Colonic mucosa (tissue), 4 donors: Measurements from ENCODE around the gene ADA. TPM values are rescaled to one million over a fixed set of nuclear protein-coding genes. Genes with fewer than 3 reads are reported as not detected.
"Not testable (repeated sequence)": the region's sequence is repeated elsewhere in the genome, so short reads cannot be mapped to it uniquely, and the experiment has no call there.

Source experiments
- DNase-seq: peaks from one replicate; pipeline ENCODE4 v3.0.0-alpha.2; 2020
- H3K27ac ChIP-seq: fragments of 200-600 bp; one replicate; pipeline ENCODE4 v1.8.0; 2021
- H3K27me3 ChIP-seq: fragments of 200-600 bp; one replicate; pipeline ENCODE4 v1.8.0; 2021
- H3K36me3 ChIP-seq: fragments of 200-600 bp; one replicate; pipeline ENCODE4 v1.8.0; 2021
- H3K4me1 ChIP-seq: fragments of 200-600 bp; one replicate; pipeline ENCODE4 v1.8.0; 2021; ENCODE audit warnings: mild to moderate bottlenecking
- H3K4me3 ChIP-seq: fragments of 200-600 bp; one replicate; pipeline ENCODE4 v1.8.0; 2021
- H3K9ac ChIP-seq, 2 donors: one replicate each; pipeline ENCODE4 v1.7.0; 2013; ENCODE audit warnings: control low read depth in 2 of 2, low read depth in 2 of 2, low read length in 2 of 2
- H3K9me3 ChIP-seq: fragments of 200-600 bp; one replicate; pipeline ENCODE4 v1.8.0; 2021
- CTCF ChIP-seq: fragments of 200-600 bp; IDR thresholded peaks from one replicate; pipeline ENCODE4 v1.8.0; 2022; ENCODE audit warnings: antibody characterized with exemption, mild to moderate bottlenecking
- intact Hi-C: fragments of 100-400 bp; cut with DNase I; formaldehyde crosslinking; loops from one replicate; pipeline ENCODE4 v1.14.1; 2022
- total RNA-seq, 2 donors: library from RNA; stranded (reverse); fragmentation: NEBNext Ultra II Directional in 1 of 2; extraction: Animal tissue kit (Norgen Biotek cat#: 25700) in 1 of 2; gene quantifications; one replicate each; pipeline ENCODE4 v1.2.1, GENCODE V29; 2021
- donor health status: healthy.
- donor health status: DM: no; HTN: no; CAD: no.
- donor health status: DM: no; HTN: no; CAD: no.

ADA gene
- total RNA-seq, 2 donors from 2014 or later = 2.4 to 4.5 TPM

GRCh38 chr20:44658810-44659209 is 7.3 kb upstream of the ADA start:
- H3K9ac ChIP-seq = no peak overlapping the region
- H3K9me3 ChIP-seq = no peaks in the 10 kb centered on the region
- no peak for TF ChIP-seq CTCF
- no peaks in the 10 kb centered on the region for H3K36me3 ChIP-seq
- no peak for DNase-seq
- no peak overlapping the region for H3K4me3 ChIP-seq
- H3K27ac ChIP-seq = no peak overlapping the region
- H3K27me3 ChIP-seq = no peaks in the 10 kb centered on the region
- no peaks in the 10 kb centered on the region for H3K4me1 ChIP-seq
- intact Hi-C loops = no loop called here

GRCh38 chr20:44657875-44658274 is 6.4 kb upstream of the ADA start:
- no peak for TF ChIP-seq CTCF
- Histone ChIP-seq H3K27me3 (no peaks in the 10 kb centered on the region), H3K4me1 (no peaks in the 10 kb centered on the region), H3K9me3 (no peaks in the 10 kb centered on the region), H3K36me3 (no peaks in the 10 kb centered on the region), H3K4me3 (no peak overlapping the region), H3K27ac (no peak overlapping the region), H3K9ac (no peak overlapping the region)
- intact Hi-C loops = no loop called here
- no peak for DNase-seq

- Histone ChIP-seq H3K4me1 (no peaks in the 10 kb centered on the region), H3K9me3 (no peaks in the 10 kb centered on the region), H3K27ac (no peak overlapping the region), H3K9ac (no peak overlapping the region), H3K36me3 (no peaks in the 10 kb centered on the region), H3K27me3 (no peaks in the 10 kb centered on the region), H3K4me3 (no peak overlapping the region)
- intact Hi-C loops = no loop called here
- no peak for DNase-seq
- TF ChIP-seq CTCF = no peak
Measured at GRCh38 chr20:44656448-44656847, 4.9 kb upstream of the ADA start.

- H3K27ac ChIP-seq, H3K9me3 ChIP-seq, H3K36me3 ChIP-seq, H3K4me1 ChIP-seq, DNase-seq, H3K4me3 ChIP-seq, intact Hi-C loops, H3K9ac ChIP-seq, H3K27me3 ChIP-seq: not testable (repeated sequence)
Measured at GRCh38 chr20:44654210-44654609, 2.7 kb upstream of the ADA start.

GRCh38 chr20:44653546-44653945 is 2.0 kb upstream of the ADA start:
- intact Hi-C loops = no loop called here
- H3K27me3 ChIP-seq = no peaks in the 10 kb centered on the region
- H3K27ac ChIP-seq = no peak overlapping the region
- no peak for TF ChIP-seq CTCF
- peaks cover 4% of the 10 kb centered on the region for H3K4me1 ChIP-seq
- no peak overlapping the region for H3K4me3 ChIP-seq
- H3K9ac ChIP-seq = no peak overlapping the region
- no peaks in the 10 kb centered on the region for H3K36me3 ChIP-seq
- DNase-seq = no peak
- no peaks in the 10 kb centered on the region for H3K9me3 ChIP-seq

- no peak for TF ChIP-seq CTCF
- H3K36me3 ChIP-seq = no peaks in the 10 kb centered on the region
- no peak for DNase-seq
- peaks cover 4% of the 10 kb centered on the region for H3K4me1 ChIP-seq
- H3K9ac ChIP-seq = peak overlapping the region; percentile 43 to 70
- no peaks in the 10 kb centered on the region for H3K27me3 ChIP-seq
- intact Hi-C loops = no loop called here
- no peak overlapping the region for H3K27ac ChIP-seq
- H3K4me3 ChIP-seq = peak overlapping the region; percentile 57
- no peaks in the 10 kb centered on the region for H3K9me3 ChIP-seq
Measured at GRCh38 chr20:44651434-44651683, 140 bp downstream of the ADA start.
